ENCODE results near the gene AAK1. TPM values are rescaled to one million over a fixed set of nuclear protein-coding genes. Genes with fewer than 3 reads are reported as not detected.

Gene AAK1
- polyA plus RNA-seq, 4 donors: 8.7 to 36.5 (median 16.7) TPM

DNA sequence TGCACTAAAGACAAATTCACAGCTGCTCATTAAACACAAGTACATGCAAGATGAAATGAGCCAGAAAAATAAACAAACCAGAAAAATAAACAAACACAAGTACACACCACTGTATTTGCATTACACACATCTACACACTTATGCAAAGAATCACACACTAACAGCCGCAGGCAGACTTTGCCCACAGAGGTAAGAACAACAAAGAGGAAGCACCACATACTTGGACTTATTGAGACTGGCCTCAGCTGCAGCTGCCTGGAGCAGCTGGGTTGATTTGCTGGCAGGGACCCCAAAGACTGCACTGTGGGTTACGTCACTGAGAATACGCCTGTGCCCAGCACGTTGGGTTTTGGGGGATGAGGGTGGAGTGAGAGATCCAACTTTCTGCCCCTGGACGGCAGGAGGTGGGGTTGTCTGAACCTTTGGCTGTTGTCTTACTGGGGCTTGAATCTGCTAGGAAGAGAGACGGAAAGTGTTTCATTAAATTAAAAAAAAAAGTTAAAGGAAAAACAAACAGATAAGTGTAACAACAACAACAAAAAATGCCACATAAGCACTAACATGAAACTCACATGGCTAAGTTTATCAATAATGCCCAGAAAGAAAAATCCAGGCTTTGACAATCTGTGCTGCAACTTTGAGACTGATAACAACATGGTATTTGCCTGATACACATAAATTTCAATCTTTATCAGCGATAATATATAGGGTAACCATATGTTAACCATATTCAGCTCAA, 134.4 kb downstream of the AAK1 start:
- Histone ChIP-seq H3K4me1 (ENCODE audit: control insufficient read depth in 3 of 3, insufficient read depth in 2 of 3, low read depth in 1 of 3, low read length in 2 of 3) (peaks cover 0 to 10% (median 3%) of the 10 kb centered on the region in 3 donors), H3K27ac (ENCODE audit: low read depth in 1 of 3, low read length in 2 of 3) (no peak overlapping the region), H3K27me3 (ENCODE audit: control insufficient read depth in 3 of 3, insufficient read depth in 3 of 3, low read length in 3 of 3) (no peaks in the 10 kb centered on the region), H3K36me3 (ENCODE audit: control insufficient read depth in 3 of 3, insufficient read depth in 2 of 3, low read depth in 1 of 3, low read length in 3 of 3) (peaks cover 8 to 29% (median 25%) of the 10 kb centered on the region in 3 donors), H3K9me3 (ENCODE audit: control insufficient read depth in 2 of 2, insufficient read depth in 1 of 2, low read depth in 1 of 2, low read length in 1 of 2) (no peaks in the 10 kb centered on the region), H3K4me3 (ENCODE audit: low read depth in 1 of 3, low read length in 3 of 3) (no peak overlapping the region)
- 30 to 53% (median 45%) methylated on average over 7 of the region's 7 CpGs for WGBS, 3 donors
- FAIRE-seq (no peak), DNase-seq (peak; percentile 51 to 52)

DNA sequence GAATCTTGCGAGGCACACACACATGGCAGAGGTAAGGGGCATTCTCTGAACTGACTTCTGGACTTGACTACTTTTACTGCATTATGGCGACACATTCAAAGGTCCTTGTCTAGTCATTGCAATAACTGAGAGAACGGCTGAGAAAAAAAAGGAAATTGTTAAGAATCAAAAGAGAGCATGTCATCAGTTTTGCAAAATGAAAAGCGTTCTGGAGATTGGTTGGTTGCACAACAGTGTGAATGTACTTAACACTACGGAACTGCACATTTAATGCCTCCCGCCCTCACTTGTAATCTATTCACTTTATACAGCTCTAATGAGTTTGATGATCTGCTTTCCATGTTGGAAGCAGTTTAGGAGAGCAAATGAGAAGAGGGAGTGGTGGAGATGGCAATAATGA, 137.8 kb downstream of the AAK1 start:
- WGBS, 3 donors: 92 to 95% (median 94%) methylated on average over 6 of the region's 6 CpGs
- peaks cover 7 to 21% (median 10%) of the 10 kb centered on the region in 3 donors for H3K36me3 ChIP-seq (ENCODE audit: control insufficient read depth in 3 of 3, insufficient read depth in 2 of 3, low read depth in 1 of 3, low read length in 3 of 3)
- peaks cover 2 to 11% (median 3%) of the 10 kb centered on the region in 3 donors for H3K4me1 ChIP-seq (ENCODE audit: control insufficient read depth in 3 of 3, insufficient read depth in 2 of 3, low read depth in 1 of 3, low read length in 2 of 3)
- H3K4me3 ChIP-seq (ENCODE audit: low read depth in 1 of 3, low read length in 3 of 3): no peak overlapping the region
- no peak for FAIRE-seq
- H3K27ac ChIP-seq (ENCODE audit: low read depth in 1 of 3, low read length in 2 of 3): no peak overlapping the region
- no peak for DNase-seq
- H3K9me3 ChIP-seq (ENCODE audit: control insufficient read depth in 2 of 2, insufficient read depth in 1 of 2, low read depth in 1 of 2, low read length in 1 of 2): no peaks in the 10 kb centered on the region
- H3K27me3 ChIP-seq (ENCODE audit: control insufficient read depth in 3 of 3, insufficient read depth in 3 of 3, low read length in 3 of 3): no peaks in the 10 kb centered on the region

DNA sequence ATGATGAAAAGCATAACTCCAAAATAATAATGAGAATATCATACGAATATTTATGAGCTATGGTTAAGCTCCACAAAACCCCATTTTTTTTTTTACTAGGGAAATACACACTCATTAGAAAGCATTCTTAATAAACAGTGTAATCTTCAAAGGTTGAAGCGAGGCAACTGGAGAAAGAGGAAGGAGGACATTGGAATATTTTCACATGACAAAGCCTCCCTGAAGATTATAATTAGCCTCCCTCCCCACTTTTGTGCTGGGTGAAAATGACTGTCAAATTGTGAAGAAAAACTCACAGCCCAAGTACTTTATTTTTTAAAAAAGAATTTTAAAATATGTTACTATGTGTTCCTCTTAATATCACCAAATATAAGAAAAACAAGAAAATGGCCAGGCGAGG, 142.2 kb downstream of the AAK1 start:
- Histone ChIP-seq H3K36me3 (ENCODE audit: control insufficient read depth in 3 of 3, insufficient read depth in 2 of 3, low read depth in 1 of 3, low read length in 3 of 3) (peaks cover 5 to 25% (median 7%) of the 10 kb centered on the region in 3 donors), H3K4me3 (ENCODE audit: low read depth in 1 of 3, low read length in 3 of 3) (no peak overlapping the region), H3K27me3 (ENCODE audit: control insufficient read depth in 3 of 3, insufficient read depth in 3 of 3, low read length in 3 of 3) (no peaks in the 10 kb centered on the region), H3K4me1 (ENCODE audit: control insufficient read depth in 3 of 3, insufficient read depth in 2 of 3, low read depth in 1 of 3, low read length in 2 of 3) (peaks cover 2 to 5% (median 3%) of the 10 kb centered on the region in 3 donors), H3K27ac (ENCODE audit: low read depth in 1 of 3, low read length in 2 of 3) (no peak overlapping the region), H3K9me3 (ENCODE audit: control insufficient read depth in 2 of 2, insufficient read depth in 1 of 2, low read depth in 1 of 2, low read length in 1 of 2) (no peaks in the 10 kb centered on the region)
- FAIRE-seq (no peak), DNase-seq (no peak)
- 79 to 94% (median 94%) methylated on average over 3 of the region's 3 CpGs for WGBS, 3 donors

DNA sequence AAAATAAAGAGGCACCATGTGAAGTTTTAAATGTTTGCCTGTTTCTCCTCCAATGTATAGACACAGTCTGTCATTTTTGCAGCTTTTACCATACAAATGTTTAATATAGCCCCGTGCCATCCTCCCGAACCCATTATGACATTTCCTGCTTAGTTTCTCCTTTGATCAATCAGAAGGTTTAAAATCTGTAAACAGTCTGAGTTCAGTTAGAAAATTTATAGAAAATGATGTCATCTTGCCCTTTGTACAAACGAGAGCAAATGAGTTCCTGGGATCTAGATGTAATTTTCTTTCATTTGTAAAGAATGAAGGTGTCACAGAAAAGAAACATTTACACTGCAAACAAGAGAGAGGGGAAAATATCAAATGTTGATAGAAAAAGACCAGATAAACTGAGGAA, 143.6 kb downstream of the AAK1 start:
- FAIRE-seq (no peak), DNase-seq (peak in 1 of 2 donors; percentile 63)
- Histone ChIP-seq H3K4me1 (ENCODE audit: control insufficient read depth in 3 of 3, insufficient read depth in 2 of 3, low read depth in 1 of 3, low read length in 2 of 3) (peaks cover 2 to 15% (median 3%) of the 10 kb centered on the region in 3 donors), H3K9me3 (ENCODE audit: control insufficient read depth in 2 of 2, insufficient read depth in 1 of 2, low read depth in 1 of 2, low read length in 1 of 2) (no peaks in the 10 kb centered on the region), H3K36me3 (ENCODE audit: control insufficient read depth in 3 of 3, insufficient read depth in 2 of 3, low read depth in 1 of 3, low read length in 3 of 3) (peaks cover 0 to 21% (median 2%) of the 10 kb centered on the region in 3 donors), H3K27me3 (ENCODE audit: control insufficient read depth in 3 of 3, insufficient read depth in 3 of 3, low read length in 3 of 3) (no peaks in the 10 kb centered on the region), H3K27ac (ENCODE audit: low read depth in 1 of 3, low read length in 2 of 3) (peak overlapping the region in 1 of 3 donors; percentile 57), H3K4me3 (ENCODE audit: low read depth in 1 of 3, low read length in 3 of 3) (no peak overlapping the region)
- 8 to 30% (median 28%) methylated on average over 3 of the region's 3 CpGs for WGBS, 3 donors

DNA sequence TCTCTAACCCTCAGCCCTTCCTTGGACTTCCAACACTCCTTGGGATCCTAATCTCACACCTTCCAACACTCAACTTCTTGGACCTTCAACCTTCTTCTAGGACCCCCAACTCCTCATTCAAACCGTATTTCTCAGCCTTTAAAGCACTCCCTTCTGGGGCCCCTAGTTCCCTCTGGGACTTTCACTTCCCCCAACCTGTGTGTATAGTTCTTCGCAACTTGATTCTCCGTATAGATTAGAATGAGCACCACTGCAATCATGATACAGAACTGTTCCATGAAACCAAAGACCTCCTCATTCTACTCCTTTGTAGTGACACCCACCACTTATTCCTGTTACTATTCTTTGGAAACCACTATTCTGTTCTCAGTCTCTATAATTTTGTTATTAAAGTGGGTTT, 144.3 kb downstream of the AAK1 start:
- Histone ChIP-seq H3K27ac (ENCODE audit: low read depth in 1 of 3, low read length in 2 of 3) (no peak overlapping the region), H3K36me3 (ENCODE audit: control insufficient read depth in 3 of 3, insufficient read depth in 2 of 3, low read depth in 1 of 3, low read length in 3 of 3) (peaks cover 0 to 18% (median 2%) of the 10 kb centered on the region in 3 donors), H3K4me1 (ENCODE audit: control insufficient read depth in 3 of 3, insufficient read depth in 2 of 3, low read depth in 1 of 3, low read length in 2 of 3) (peaks cover 2 to 18% (median 3%) of the 10 kb centered on the region in 3 donors), H3K4me3 (ENCODE audit: low read depth in 1 of 3, low read length in 3 of 3) (no peak overlapping the region), H3K9me3 (ENCODE audit: control insufficient read depth in 2 of 2, insufficient read depth in 1 of 2, low read depth in 1 of 2, low read length in 1 of 2) (no peaks in the 10 kb centered on the region), H3K27me3 (ENCODE audit: control insufficient read depth in 3 of 3, insufficient read depth in 3 of 3, low read length in 3 of 3) (no peaks in the 10 kb centered on the region)
- WGBS, 3 donors: 66 to 78% (median 75%) methylated on average over 3 of the region's 3 CpGs
- FAIRE-seq: no peak
- no peak for DNase-seq

DNA sequence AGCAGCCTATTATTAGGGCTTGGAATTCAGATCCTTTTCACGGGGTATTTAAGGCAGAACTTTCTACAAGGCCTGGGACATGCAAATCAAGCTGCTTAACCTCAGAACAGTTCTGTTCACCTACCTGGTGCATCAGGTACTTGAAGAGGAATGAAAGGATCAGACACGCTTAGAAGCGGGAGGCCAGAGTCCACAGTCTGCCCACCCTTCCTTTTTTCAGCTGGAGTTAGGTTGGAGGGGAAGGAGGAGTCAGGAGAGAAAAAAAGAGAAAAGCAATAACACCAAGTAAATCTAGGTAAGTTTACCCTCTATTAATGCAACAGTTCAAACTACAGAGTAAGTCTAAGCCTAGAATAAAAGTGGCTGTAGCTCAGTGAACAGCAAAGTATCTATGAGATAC, 147.7 kb downstream of the AAK1 start:
- H3K27me3 ChIP-seq (ENCODE audit: control insufficient read depth in 3 of 3, insufficient read depth in 3 of 3, low read length in 3 of 3): no peaks in the 10 kb centered on the region
- H3K4me3 ChIP-seq (ENCODE audit: low read depth in 1 of 3, low read length in 3 of 3): no peak overlapping the region
- FAIRE-seq (no peak), DNase-seq (peak in 1 of 2 donors; percentile 76)
- WGBS, 3 donors: 24 to 63% (median 52%) methylated on average over 3 of the region's 3 CpGs
- H3K27ac ChIP-seq (ENCODE audit: low read depth in 1 of 3, low read length in 2 of 3): peak overlapping the region in 1 of 3 donors; percentile 32
- H3K9me3 ChIP-seq (ENCODE audit: control insufficient read depth in 2 of 2, insufficient read depth in 1 of 2, low read depth in 1 of 2, low read length in 1 of 2): no peaks in the 10 kb centered on the region
- peaks cover 3 to 41% (median 7%) of the 10 kb centered on the region in 3 donors for H3K4me1 ChIP-seq (ENCODE audit: control insufficient read depth in 3 of 3, insufficient read depth in 2 of 3, low read depth in 1 of 3, low read length in 2 of 3)
- H3K36me3 ChIP-seq (ENCODE audit: control insufficient read depth in 3 of 3, insufficient read depth in 2 of 3, low read depth in 1 of 3, low read length in 3 of 3): peaks cover 0 to 16% (median 2%) of the 10 kb centered on the region in 3 donors

DNA sequence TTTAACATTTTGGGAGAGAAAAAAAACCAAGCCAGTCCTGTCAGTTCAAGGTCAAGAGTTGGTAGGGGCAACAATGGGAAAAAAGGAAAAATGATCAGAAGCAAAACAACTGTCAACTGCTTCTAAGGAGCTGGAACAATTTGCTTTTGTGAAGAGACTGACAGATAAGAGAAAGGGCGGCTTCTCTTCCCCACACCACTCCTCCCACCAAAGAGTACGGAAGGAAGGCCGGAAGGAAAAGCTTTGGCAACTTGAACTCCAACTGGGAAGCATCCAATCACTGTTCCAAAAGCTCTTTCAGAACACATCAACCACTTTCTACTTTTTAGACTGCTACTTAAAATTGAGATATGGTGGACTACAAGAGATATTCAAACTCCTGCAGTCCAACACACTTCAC, 148.5 kb downstream of the AAK1 start:
- Histone ChIP-seq H3K4me3 (ENCODE audit: low read depth in 1 of 3, low read length in 3 of 3) (no peak overlapping the region), H3K36me3 (ENCODE audit: control insufficient read depth in 3 of 3, insufficient read depth in 2 of 3, low read depth in 1 of 3, low read length in 3 of 3) (peaks cover 0 to 16% (median 2%) of the 10 kb centered on the region in 3 donors), H3K27me3 (ENCODE audit: control insufficient read depth in 3 of 3, insufficient read depth in 3 of 3, low read length in 3 of 3) (no peaks in the 10 kb centered on the region), H3K27ac (ENCODE audit: low read depth in 1 of 3, low read length in 2 of 3) (no peak overlapping the region), H3K4me1 (ENCODE audit: control insufficient read depth in 3 of 3, insufficient read depth in 2 of 3, low read depth in 1 of 3, low read length in 2 of 3) (peaks cover 0 to 36% (median 5%) of the 10 kb centered on the region in 3 donors), H3K9me3 (ENCODE audit: control insufficient read depth in 2 of 2, insufficient read depth in 1 of 2, low read depth in 1 of 2, low read length in 1 of 2) (no peaks in the 10 kb centered on the region)
- 75 to 93% (median 92%) methylated on average over 3 of the region's 3 CpGs for WGBS, 3 donors
- FAIRE-seq: no peak
- no peak for DNase-seq

DNA sequence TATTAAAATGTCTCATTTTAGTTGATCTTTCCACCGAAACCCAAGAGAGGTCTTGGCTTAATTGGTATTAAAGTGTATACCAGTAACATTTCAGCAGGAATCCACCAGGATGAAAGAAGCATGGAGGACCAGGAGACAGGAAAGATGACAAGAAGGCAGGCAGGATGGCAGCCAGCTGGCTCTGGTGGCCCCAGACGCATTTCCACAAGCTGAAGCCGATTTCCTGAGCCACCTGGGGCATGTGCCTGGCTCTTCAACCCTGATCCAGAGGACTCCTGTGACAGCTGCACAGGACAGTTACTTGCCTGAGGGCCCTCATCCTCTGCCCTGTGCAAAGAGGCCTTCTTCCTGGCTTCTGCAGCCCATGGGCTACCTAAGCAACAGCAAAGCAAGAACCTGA, 149.4 kb downstream of the AAK1 start:
- WGBS, 3 donors: 85 to 94% (median 89%) methylated on average over 3 of the region's 3 CpGs
- H3K27ac ChIP-seq (ENCODE audit: low read depth in 1 of 3, low read length in 2 of 3): no peak overlapping the region

More for the DNA sequence above, 149.4 kb downstream of the AAK1 start:
- no peak for FAIRE-seq
- Histone ChIP-seq H3K27me3 (ENCODE audit: control insufficient read depth in 3 of 3, insufficient read depth in 3 of 3, low read length in 3 of 3) (no peaks in the 10 kb centered on the region), H3K9me3 (ENCODE audit: control insufficient read depth in 2 of 2, insufficient read depth in 1 of 2, low read depth in 1 of 2, low read length in 1 of 2) (no peaks in the 10 kb centered on the region), H3K36me3 (ENCODE audit: control insufficient read depth in 3 of 3, insufficient read depth in 2 of 3, low read depth in 1 of 3, low read length in 3 of 3) (peaks cover 0 to 16% (median 2%) of the 10 kb centered on the region in 3 donors), H3K4me1 (ENCODE audit: control insufficient read depth in 3 of 3, insufficient read depth in 2 of 3, low read depth in 1 of 3, low read length in 2 of 3) (peaks cover 0 to 36% (median 5%) of the 10 kb centered on the region in 3 donors), H3K4me3 (ENCODE audit: low read depth in 1 of 3, low read length in 3 of 3) (no peak overlapping the region)
- no peak for DNase-seq

Measured in small intestine (tissue), 7 donors.